Measurements from ENCODE around the gene CLINT1.

DNA sequence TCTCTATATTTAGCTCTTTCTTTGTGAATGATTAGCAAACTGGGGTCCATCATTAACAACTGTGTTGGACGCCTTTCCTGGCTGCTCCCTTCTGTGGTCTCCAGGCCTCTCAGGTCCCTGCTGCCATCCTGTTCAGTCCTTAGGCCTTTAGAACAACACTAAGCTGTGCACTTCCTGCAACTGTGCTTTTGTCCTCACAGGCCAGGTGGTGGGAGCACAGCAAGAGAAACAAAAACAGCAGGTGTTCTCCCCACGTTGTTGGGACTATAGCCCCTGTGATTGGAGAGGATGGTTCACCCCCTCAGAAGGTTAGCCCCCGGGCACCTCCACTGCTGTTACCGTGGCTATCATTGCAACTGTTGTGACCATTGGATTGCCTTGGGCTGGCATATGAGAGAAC is 41.7 kb upstream of the CLINT1 start:
- TF ChIP-seq POLR2A (IDR thresholded peaks at IDR 0.05): no peak
- TF ChIP-seq, protein P1, sequence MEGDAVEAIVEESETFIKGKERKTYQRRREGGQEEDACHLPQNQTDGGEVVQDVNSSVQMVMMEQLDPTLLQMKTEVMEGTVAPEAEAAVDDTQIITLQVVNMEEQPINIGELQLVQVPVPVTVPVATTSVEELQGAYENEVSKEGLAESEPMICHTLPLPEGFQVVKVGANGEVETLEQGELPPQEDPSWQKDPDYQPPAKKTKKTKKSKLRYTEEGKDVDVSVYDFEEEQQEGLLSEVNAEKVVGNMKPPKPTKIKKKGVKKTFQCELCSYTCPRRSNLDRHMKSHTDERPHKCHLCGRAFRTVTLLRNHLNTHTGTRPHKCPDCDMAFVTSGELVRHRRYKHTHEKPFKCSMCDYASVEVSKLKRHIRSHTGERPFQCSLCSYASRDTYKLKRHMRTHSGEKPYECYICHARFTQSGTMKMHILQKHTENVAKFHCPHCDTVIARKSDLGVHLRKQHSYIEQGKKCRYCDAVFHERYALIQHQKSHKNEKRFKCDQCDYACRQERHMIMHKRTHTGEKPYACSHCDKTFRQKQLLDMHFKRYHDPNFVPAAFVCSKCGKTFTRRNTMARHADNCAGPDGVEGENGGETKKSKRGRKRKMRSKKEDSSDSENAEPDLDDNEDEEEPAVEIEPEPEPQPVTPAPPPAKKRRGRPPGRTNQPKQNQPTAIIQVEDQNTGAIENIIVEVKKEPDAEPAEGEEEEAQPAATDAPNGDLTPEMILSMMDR (IDR thresholded peaks at IDR 0.05): no peak

Data from tibial nerve (tissue), 3 donors.